Activated T-helper 2 cell treated with anti-CD3 and anti-CD28 coated beads, Interferon-gamma antibody, Interleukin-2, Interleukin-4, amounts not matched to agents 10 μg/mL and 5 μg/mL and 100 μg/mL, durations not matched to agents 14 hours and 24 hours and 36 hours (primary cell): Measurements from ENCODE around the gene MRM2. TPM values are rescaled to one million over a fixed set of nuclear protein-coding genes. Genes with fewer than 3 reads are reported as not detected.
"Not testable (repeated sequence)": the region's sequence is repeated elsewhere in the genome, so short reads cannot be mapped to it uniquely, and the experiment has no call there.

Source experiments
- DNase-seq: peaks from one replicate; pipeline ENCODE4 v3.0.0; 2021; ENCODE audit warnings: low spot score
- H3K27ac Mint-ChIP-seq: one replicate; pipeline ENCODE4 v1.8.0; 2021; ENCODE audit warnings: mixed read lengths
- H3K27me3 Mint-ChIP-seq: one replicate; pipeline ENCODE4 v1.8.0; 2021; ENCODE audit warnings: low read depth, mixed read lengths
- H3K36me3 Mint-ChIP-seq: one replicate; pipeline ENCODE4 v1.8.0; 2021; ENCODE audit warnings: low read depth, mixed read lengths
- H3K4me1 Mint-ChIP-seq: one replicate; pipeline ENCODE4 v1.8.0; 2021; ENCODE audit warnings: low read depth, mixed read lengths
- H3K4me3 Mint-ChIP-seq: one replicate; pipeline ENCODE4 v1.8.0; 2021; ENCODE audit warnings: low read depth, mild to moderate bottlenecking, moderate library complexity, mixed read lengths
- H3K9me3 Mint-ChIP-seq: one replicate; pipeline ENCODE4 v1.8.0; 2021; ENCODE audit warnings: mixed read lengths
- intact Hi-C: fragments of 100-400 bp; cut with micrococcal nuclease; formaldehyde crosslinking; loops from one replicate; pipeline ENCODE4 v1.15.1; 2023
- total RNA-seq: library from RNA; stranded (reverse); gene quantifications from 2 replicates; pipeline ENCODE4 v1.2.3, GENCODE V29; 2022

The MRM2 gene
- total RNA-seq, 1 donor from 2014 or later, result 40.0 TPM

DNA sequence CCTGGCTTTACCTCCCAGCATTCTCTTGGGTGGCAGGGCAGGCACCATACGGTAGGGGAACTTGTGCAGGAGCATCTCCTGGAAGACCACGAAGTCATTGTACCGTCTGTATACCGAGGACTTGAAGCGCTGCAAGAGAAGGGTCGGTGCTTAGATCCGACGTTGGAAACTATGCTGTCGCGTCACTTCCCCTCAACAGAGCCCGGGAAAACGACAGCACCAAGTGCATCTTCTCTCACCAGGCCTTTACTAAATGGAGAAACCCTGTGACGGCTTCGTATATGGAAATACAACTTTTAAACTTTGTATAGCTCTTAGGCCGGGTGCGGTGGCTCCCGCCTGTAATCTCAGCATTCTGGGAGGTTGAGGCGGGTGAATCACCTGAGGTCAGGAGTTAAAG, 33.1 kb upstream of the MRM2 start:
- H3K9me3 Mint-ChIP-seq, result no peaks in the 10 kb centered on the region
- no peaks in the 10 kb centered on the region for H3K27me3 Mint-ChIP-seq
- no peak for DNase-seq
- intact Hi-C loops, result no loop called here
- no peak overlapping the region for H3K27ac Mint-ChIP-seq
- H3K36me3 Mint-ChIP-seq, result no peaks in the 10 kb centered on the region
- no peak overlapping the region for H3K4me3 Mint-ChIP-seq
- no peaks in the 10 kb centered on the region for H3K4me1 Mint-ChIP-seq

- Mint-ChIP-seq H3K9me3 (no peaks in the 10 kb centered on the region), H3K4me3 (no peak overlapping the region), H3K27me3 (no peaks in the 10 kb centered on the region), H3K27ac (no peak overlapping the region), H3K4me1 (no peaks in the 10 kb centered on the region), H3K36me3 (no peaks in the 10 kb centered on the region)
- intact Hi-C loops, result no loop called here
- DNase-seq, result no peak
Measured at GRCh38 chr7:2274666-2275065, 32.7 kb upstream of the MRM2 start.

GRCh38 chr7:2273866-2274265, 31.9 kb upstream of the MRM2 start:
- Mint-ChIP-seq H3K9me3 (no peaks in the 10 kb centered on the region), H3K4me1 (no peaks in the 10 kb centered on the region), H3K27ac (no peak overlapping the region), H3K36me3 (peaks cover 3% of the 10 kb centered on the region), H3K27me3 (no peaks in the 10 kb centered on the region), H3K4me3 (no peak overlapping the region)
- intact Hi-C loops, result no loop called here
- no peak for DNase-seq

DNA sequence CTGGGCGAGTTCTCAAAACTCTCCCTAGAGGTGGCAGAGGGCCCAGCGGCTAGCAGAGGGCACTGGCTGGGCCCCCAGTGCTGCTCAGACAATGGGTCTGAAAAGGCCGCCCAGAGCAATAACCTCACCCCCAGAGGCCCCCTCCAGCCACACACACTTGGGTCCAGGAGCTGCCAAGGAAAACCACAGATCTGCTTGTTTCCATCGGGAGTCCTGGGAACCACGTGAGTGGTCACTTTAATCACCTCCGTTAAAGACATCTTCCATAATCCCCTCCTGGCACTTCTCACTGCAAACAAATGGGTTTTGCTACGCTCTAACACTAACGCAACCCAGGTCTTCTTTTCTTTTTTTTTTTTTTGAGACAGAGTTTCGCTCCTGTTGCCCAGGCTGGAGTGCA, 30.0 kb upstream of the MRM2 start:
- Mint-ChIP-seq H3K27me3 (no peaks in the 10 kb centered on the region), H3K9me3 (no peaks in the 10 kb centered on the region), H3K36me3 (peaks cover 3% of the 10 kb centered on the region), H3K27ac (no peak overlapping the region), H3K4me3 (no peak overlapping the region), H3K4me1 (no peaks in the 10 kb centered on the region)
- no peak for DNase-seq
- intact Hi-C loops, result no loop called here

DNA sequence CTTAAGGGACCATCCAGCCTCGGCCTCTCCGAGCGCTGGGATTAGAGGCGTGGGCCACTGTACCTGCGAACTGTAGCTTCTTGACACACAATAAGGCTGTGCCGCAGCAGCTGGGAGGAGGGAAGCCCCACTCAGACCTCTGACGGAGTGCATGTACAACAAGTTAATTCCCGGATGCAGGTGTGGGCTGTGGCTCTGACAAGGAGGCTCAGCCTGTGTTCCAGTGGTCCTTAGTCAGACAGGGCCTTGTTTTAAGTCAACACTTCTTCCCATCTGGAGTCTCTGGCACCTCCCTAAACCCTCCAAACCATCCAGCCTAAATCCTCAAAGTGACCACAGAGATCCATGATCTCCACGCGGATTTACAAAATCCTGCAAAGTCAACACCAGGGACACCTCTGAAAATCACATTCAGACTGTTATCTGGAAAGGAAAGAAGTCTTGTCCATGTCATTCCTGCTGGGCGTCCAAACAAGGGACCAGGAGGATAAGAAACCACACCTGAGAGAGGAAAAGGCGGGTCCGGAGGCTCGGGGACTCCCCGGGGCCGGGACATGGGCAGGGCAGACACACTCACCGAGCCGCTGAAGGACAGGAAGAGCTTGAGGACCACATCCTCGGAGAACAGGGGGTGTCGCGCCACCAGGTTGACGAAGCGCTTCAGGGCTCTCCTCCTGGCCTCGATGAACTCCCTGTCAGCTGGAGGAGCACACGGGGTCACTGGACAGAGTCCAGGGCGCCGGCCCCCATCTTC, 29.4 kb upstream of the MRM2 start:
- Mint-ChIP-seq H3K4me1 (no peaks in the 10 kb centered on the region), H3K27ac (no peak overlapping the region), H3K27me3 (no peaks in the 10 kb centered on the region), H3K4me3 (no peak overlapping the region), H3K9me3 (no peaks in the 10 kb centered on the region), H3K36me3 (peaks cover 3% of the 10 kb centered on the region)
- intact Hi-C loops, result no loop called here
- DNase-seq, result no peak

- Mint-ChIP-seq H3K27ac (no peak overlapping the region), H3K27me3 (no peaks in the 10 kb centered on the region), H3K4me3 (no peak overlapping the region), H3K36me3 (peaks cover 3% of the 10 kb centered on the region), H3K9me3 (no peaks in the 10 kb centered on the region), H3K4me1 (no peaks in the 10 kb centered on the region)
- DNase-seq, result no peak
- intact Hi-C loops, result no loop called here
Measured at GRCh38 chr7:2270495-2270894, 28.5 kb upstream of the MRM2 start.

DNA sequence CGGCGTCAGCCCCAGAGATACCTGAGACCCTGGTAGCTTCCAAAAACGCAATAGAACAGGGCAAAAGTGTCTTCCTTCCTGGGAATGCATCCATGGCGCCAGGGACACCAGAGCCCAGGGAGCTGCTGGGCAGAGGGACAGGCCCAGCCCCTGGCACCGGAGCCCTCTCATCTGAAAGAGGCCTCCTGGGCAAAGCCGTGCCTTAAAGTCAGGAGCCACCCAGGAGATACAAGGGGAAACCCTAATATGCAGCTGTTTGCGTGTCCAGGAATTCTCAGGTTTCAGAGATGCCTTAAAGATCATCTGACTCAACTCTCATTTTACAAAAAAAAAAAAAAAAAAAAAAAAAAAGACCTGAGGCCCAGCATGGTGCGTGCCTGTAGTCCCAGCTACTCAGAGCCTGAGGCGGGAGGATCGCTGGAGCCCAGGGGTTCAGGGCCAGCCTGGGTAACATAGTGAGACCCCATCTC, 28.0 kb upstream of the MRM2 start:
- no peaks in the 10 kb centered on the region for H3K4me1 Mint-ChIP-seq
- no peaks in the 10 kb centered on the region for H3K9me3 Mint-ChIP-seq
- no peak overlapping the region for H3K27ac Mint-ChIP-seq
- no peak for DNase-seq
- no peak overlapping the region for H3K4me3 Mint-ChIP-seq
- peaks cover 3% of the 10 kb centered on the region for H3K36me3 Mint-ChIP-seq
- no peaks in the 10 kb centered on the region for H3K27me3 Mint-ChIP-seq
- intact Hi-C loops, result no loop called here

GRCh38 chr7:2269089-2269990, 27.3 kb upstream of the MRM2 start:
- DNase-seq, H3K9me3 Mint-ChIP-seq, H3K4me3 Mint-ChIP-seq, H3K27ac Mint-ChIP-seq, intact Hi-C loops, H3K27me3 Mint-ChIP-seq, H3K36me3 Mint-ChIP-seq, H3K4me1 Mint-ChIP-seq: not testable (repeated sequence)

- H3K27me3 Mint-ChIP-seq, result no peaks in the 10 kb centered on the region
- H3K4me1 Mint-ChIP-seq, result peaks cover under 1% of the 10 kb centered on the region
- no peak overlapping the region for H3K27ac Mint-ChIP-seq
- peaks cover 7% of the 10 kb centered on the region for H3K36me3 Mint-ChIP-seq
- no peak for DNase-seq
- H3K9me3 Mint-ChIP-seq, result no peaks in the 10 kb centered on the region
- intact Hi-C loops, result no loop called here
- H3K4me3 Mint-ChIP-seq, result no peak overlapping the region
Measured at GRCh38 chr7:2266911-2267310, 24.9 kb upstream of the MRM2 start.

GRCh38 chr7:2264158-2264557, 22.2 kb upstream of the MRM2 start:
- no peak for DNase-seq
- peaks cover 4% of the 10 kb centered on the region for H3K36me3 Mint-ChIP-seq
- intact Hi-C loops, result no loop called here
- no peaks in the 10 kb centered on the region for H3K27me3 Mint-ChIP-seq
- H3K27ac Mint-ChIP-seq, result no peak overlapping the region
- H3K4me3 Mint-ChIP-seq, result no peak overlapping the region
- peaks cover 6% of the 10 kb centered on the region for H3K4me1 Mint-ChIP-seq
- no peaks in the 10 kb centered on the region for H3K9me3 Mint-ChIP-seq

- Mint-ChIP-seq H3K4me3 (no peak overlapping the region), H3K36me3 (peaks cover 4% of the 10 kb centered on the region), H3K4me1 (peaks cover 6% of the 10 kb centered on the region), H3K27me3 (no peaks in the 10 kb centered on the region), H3K9me3 (no peaks in the 10 kb centered on the region), H3K27ac (no peak overlapping the region)
- intact Hi-C loops, result no loop called here
- DNase-seq, result no peak
Measured at GRCh38 chr7:2263176-2263575, 21.2 kb upstream of the MRM2 start.

- Mint-ChIP-seq H3K36me3 (peaks cover 7% of the 10 kb centered on the region), H3K4me3 (no peak overlapping the region), H3K4me1 (peaks cover 6% of the 10 kb centered on the region), H3K27ac (peak overlapping the region; percentile 68), H3K9me3 (no peaks in the 10 kb centered on the region), H3K27me3 (no peaks in the 10 kb centered on the region)
- DNase-seq, result no peak
- intact Hi-C loops, result no loop called here
Measured at GRCh38 chr7:2261611-2262010, 19.6 kb upstream of the MRM2 start.

- Mint-ChIP-seq H3K4me3 (no peak overlapping the region), H3K9me3 (no peaks in the 10 kb centered on the region), H3K4me1 (peaks cover 6% of the 10 kb centered on the region), H3K27me3 (no peaks in the 10 kb centered on the region), H3K36me3 (peaks cover 7% of the 10 kb centered on the region), H3K27ac (no peak overlapping the region)
- intact Hi-C loops, result no loop called here
- no peak for DNase-seq
Measured at GRCh38 chr7:2260820-2261219, 18.8 kb upstream of the MRM2 start.
